VCaP (cell line): ENCODE results near the gene TRIM33.

Experiments used
- H3K27ac ChIP-seq: fragments of 450-650 bp; 2 replicates; pipeline ENCODE4 v1.5.1; 2017
- CTCF ChIP-seq: fragments of 450-650 bp; conservative IDR thresholded peaks from 2 replicates; pipeline ENCODE4 v1.5.1; 2017; ENCODE audit warnings: mild to moderate bottlenecking, moderate library complexity

Gene TRIM33

GRCh38 chr1:114346480-114347029 is 164.4 kb downstream of the TRIM33 start:
- peak; percentile 100 for TF ChIP-seq CTCF

GRCh38 chr1:114345930-114346479 is 165.0 kb downstream of the TRIM33 start:
- peak overlapping the region; percentile 71 for H3K27ac ChIP-seq
- no peak for TF ChIP-seq CTCF

More at GRCh38 chr1:114346480-114347029, 164.4 kb downstream of the TRIM33 start:
- peak overlapping the region; percentile 71 for H3K27ac ChIP-seq

GRCh38 chr1:114344656-114345055 is 166.3 kb downstream of the TRIM33 start:
- no peak for TF ChIP-seq CTCF
- no peak overlapping the region for H3K27ac ChIP-seq
